Liver (tissue), 9 donors: ENCODE data around the gene CHL1. TPM values are rescaled to one million over a fixed set of nuclear protein-coding genes. Genes with fewer than 3 reads are reported as not detected.

ENCODE experiments used
- DNase-seq: peaks from one replicate; pipeline ENCODE4 v3.0.0-alpha.2; 2017; ENCODE audit warnings: low spot score
- H3K27ac ChIP-seq, 2 donors: one replicate each; pipeline ENCODE4 v1.7.0; 2013; ENCODE audit warnings: inconsistent platforms in 2 of 2, low read length in 2 of 2, control low read depth in 1 of 2, low read depth in 1 of 2, mild to moderate bottlenecking in 1 of 2
- H3K27me3 ChIP-seq, 4 donors: one replicate each; pipeline versions ENCODE4 v1.6.1 to v1.7.0; 2013; ENCODE audit warnings: low read length in 3 of 4, inconsistent platforms in 1 of 4, mild to moderate bottlenecking in 1 of 4, moderate library complexity in 1 of 4; ENCODE audit not compliant: control insufficient read depth in 4 of 4, insufficient read depth in 4 of 4
- H3K36me3 ChIP-seq, 4 donors: one replicate each; pipeline versions ENCODE4 v1.6.1 to v1.7.0; 2013; ENCODE audit warnings: low read length in 3 of 4, mild to moderate bottlenecking in 3 of 4, low read depth in 1 of 4, moderate library complexity in 1 of 4; ENCODE audit not compliant: control insufficient read depth in 4 of 4, insufficient read depth in 3 of 4
- H3K4me1 ChIP-seq, 4 donors: one replicate each; pipeline versions ENCODE4 v1.6.1 to v1.7.0; 2013; ENCODE audit warnings: low read length in 3 of 4, mild to moderate bottlenecking in 3 of 4, moderate library complexity in 1 of 4; ENCODE audit not compliant: control insufficient read depth in 4 of 4, insufficient read depth in 4 of 4
- H3K4me3 ChIP-seq, 3 donors: one replicate each; pipeline versions ENCODE4 v1.6.1 to v1.7.0; 2013; ENCODE audit warnings: low read length in 3 of 3, control low read depth in 1 of 3, low read depth in 1 of 3, mild to moderate bottlenecking in 1 of 3
- H3K9ac ChIP-seq, 2 donors: one replicate each; pipeline ENCODE4 v1.7.0; 2013; ENCODE audit warnings: low read length in 2 of 2, mild to moderate bottlenecking in 2 of 2, moderate library complexity in 2 of 2, control low read depth in 1 of 2, low read depth in 1 of 2
- H3K9me3 ChIP-seq, 4 donors: one replicate each; pipeline versions ENCODE4 v1.6.1 to v1.7.0; 2013; ENCODE audit warnings: low read length in 3 of 4; ENCODE audit not compliant: control insufficient read depth in 4 of 4
- ATF3 ChIP-seq: IDR thresholded peaks from 2 replicates; pipeline ENCODE4 v1.6.1; 2016; ENCODE audit warnings: antibody characterized with exemption
- CTCF ChIP-seq: fragments of 150-350 bp; IDR thresholded peaks from 2 replicates; pipeline ENCODE4 v1.5.1; 2017; ENCODE audit warnings: improper control_type of control experiment, low read depth, low read length; ENCODE audit not compliant: missing input control
- EGR1 ChIP-seq, 2 donors: IDR thresholded peaks; 2 replicates each; pipeline ENCODE4 v1.6.1; 2016 to 2018; ENCODE audit warnings: antibody characterized with exemption in 2 of 2, low read depth in 2 of 2
- FOXA1 ChIP-seq: IDR thresholded peaks from 2 replicates; pipeline ENCODE4 v1.6.1; 2016; ENCODE audit warnings: antibody characterized with exemption
- GABPA ChIP-seq, 2 donors: IDR thresholded peaks in 1 of 2; conservative IDR thresholded peaks in 1 of 2; 2 replicates each; pipeline ENCODE4 v1.6.1; 2016; ENCODE audit warnings: antibody characterized with exemption in 2 of 2, mild to moderate bottlenecking in 1 of 2, moderate library complexity in 1 of 2
- HNF4A ChIP-seq, 2 donors: conservative IDR thresholded peaks; 2 replicates each; pipeline ENCODE4 v1.6.1; 2016; ENCODE audit warnings: antibody characterized with exemption in 2 of 2, mild to moderate bottlenecking in 2 of 2
- HNF4G ChIP-seq: IDR thresholded peaks from 2 replicates; pipeline ENCODE4 v1.6.1; 2016; ENCODE audit warnings: antibody characterized with exemption
- JUND ChIP-seq, 2 donors: IDR thresholded peaks; 2 replicates each; pipeline ENCODE4 v1.6.1; 2016; ENCODE audit warnings: antibody characterized with exemption in 2 of 2
- NR2F2 ChIP-seq: IDR thresholded peaks from 2 replicates; pipeline ENCODE4 v1.6.1; 2016; ENCODE audit warnings: antibody characterized with exemption
- RAD21 ChIP-seq, 2 donors: IDR thresholded peaks; 2 replicates each; pipeline ENCODE4 v1.6.1; 2016; ENCODE audit warnings: antibody characterized with exemption in 2 of 2, mild to moderate bottlenecking in 2 of 2
- REST ChIP-seq: IDR thresholded peaks from 2 replicates; pipeline ENCODE4 v1.6.1; 2016; ENCODE audit warnings: antibody characterized with exemption, mild to moderate bottlenecking
- TAF1 ChIP-seq: conservative IDR thresholded peaks from 2 replicates; pipeline ENCODE4 v1.6.1; 2016; ENCODE audit warnings: antibody characterized with exemption, mild to moderate bottlenecking
- YY1 ChIP-seq: IDR thresholded peaks from 2 replicates; pipeline ENCODE4 v1.6.1; 2016; ENCODE audit warnings: antibody characterized with exemption, mild to moderate bottlenecking
- ZBTB33 ChIP-seq: IDR thresholded peaks from 2 replicates; pipeline ENCODE4 v1.6.1; 2016; ENCODE audit warnings: antibody characterized with exemption
- WGBS: extraction: QIAGEN DNeasy Blood & Tissue Kit; methylation state at CpG from one replicate; pipeline ENCODE4 v1.1.7; 2013; 5-methylcytosine and 5-hydroxymethylcytosine counted together
- polyA plus RNA-seq, 2 donors: library from polyadenylated mRNA; stranded (reverse) in 1 of 2; unstranded in 1 of 2; fragments of 200-250 nt in 1 of 2; fragments of >200 nt in 1 of 2; fragmentation: Nextera tagmentation in 1 of 2; extraction: Ambion mirVana in 1 of 2; gene quantifications; one replicate each; pipeline versions ENCODE4 v1.2.1 to v1.2.3, GENCODE V29; 2013 to 2015
- total RNA-seq, 2 donors: library from RNA; depleted of rRNA; stranded (reverse); fragments of >200 nt; gene quantifications; one replicate each; pipeline ENCODE4 v1.2.3, GENCODE V29; 2014
- donor health status: healthy.
- donor health status: healthy.
- donor health status: healthy.
- donor health status: healthy.
- donor health status: healthy.

The CHL1 gene
- total and polyA plus RNA-seq, 4 donors: 0.03 to 8.1 (median 0.66) TPM

- Histone ChIP-seq H3K4me3 (no peak overlapping the region), H3K9me3 (no peaks in the 10 kb centered on the region), H3K36me3 (no peaks in the 10 kb centered on the region), H3K9ac (no peak overlapping the region), H3K27ac (no peak overlapping the region), H3K4me1 (no peaks in the 10 kb centered on the region), H3K27me3 (no peaks in the 10 kb centered on the region)
- TF ChIP-seq CTCF (no peak), JUND (IDR thresholded peaks at IDR 0.05) (no peak), ZBTB33 (no peak), NR2F2 (no peak), HNF4G (no peak), REST (no peak), YY1 (no peak), HNF4A (conservative IDR thresholded peaks at IDR 0.05) (no peak), EGR1 (IDR thresholded peaks at IDR 0.05; ENCODE audit: low read depth in 2 of 2) (no peak), TAF1 (no peak), GABPA (IDR thresholded peaks at IDR 0.05 in 1 of 2, conservative IDR thresholded peaks at IDR 0.05 in 1 of 2) (no peak), RAD21 (IDR thresholded peaks at IDR 0.05) (no peak)
- DNase-seq: no peak
- 70% methylated on average over 1 of the region's 1 CpG for WGBS
Measured at GRCh38 chr3:247916-248315, 51.4 kb downstream of the CHL1 start.

- no peak for DNase-seq
- no peaks in the 10 kb centered on the region for H3K27me3 ChIP-seq
- H3K4me1 ChIP-seq: no peaks in the 10 kb centered on the region
- H3K4me3 ChIP-seq: no peak overlapping the region
- no peak overlapping the region for H3K9ac ChIP-seq
- WGBS: 58% methylated on average over 3 of the region's 3 CpGs
- no peaks in the 10 kb centered on the region for H3K36me3 ChIP-seq
- no peaks in the 10 kb centered on the region for H3K9me3 ChIP-seq
- TF ChIP-seq REST (no peak), ATF3 (no peak), FOXA1 (no peak), HNF4A (conservative IDR thresholded peaks at IDR 0.05) (no peak), HNF4G (no peak), YY1 (no peak), JUND (IDR thresholded peaks at IDR 0.05) (no peak), RAD21 (IDR thresholded peaks at IDR 0.05) (no peak)
- H3K27ac ChIP-seq: no peak overlapping the region
Measured at GRCh38 chr3:248864-249520, 52.4 kb downstream of the CHL1 start.
